ENCODE data around the gene SFI1.
"Not testable (repeated sequence)": the region's sequence is repeated elsewhere in the genome, so short reads cannot be mapped to it uniquely, and the experiment has no call there.

The SFI1 gene

DNA sequence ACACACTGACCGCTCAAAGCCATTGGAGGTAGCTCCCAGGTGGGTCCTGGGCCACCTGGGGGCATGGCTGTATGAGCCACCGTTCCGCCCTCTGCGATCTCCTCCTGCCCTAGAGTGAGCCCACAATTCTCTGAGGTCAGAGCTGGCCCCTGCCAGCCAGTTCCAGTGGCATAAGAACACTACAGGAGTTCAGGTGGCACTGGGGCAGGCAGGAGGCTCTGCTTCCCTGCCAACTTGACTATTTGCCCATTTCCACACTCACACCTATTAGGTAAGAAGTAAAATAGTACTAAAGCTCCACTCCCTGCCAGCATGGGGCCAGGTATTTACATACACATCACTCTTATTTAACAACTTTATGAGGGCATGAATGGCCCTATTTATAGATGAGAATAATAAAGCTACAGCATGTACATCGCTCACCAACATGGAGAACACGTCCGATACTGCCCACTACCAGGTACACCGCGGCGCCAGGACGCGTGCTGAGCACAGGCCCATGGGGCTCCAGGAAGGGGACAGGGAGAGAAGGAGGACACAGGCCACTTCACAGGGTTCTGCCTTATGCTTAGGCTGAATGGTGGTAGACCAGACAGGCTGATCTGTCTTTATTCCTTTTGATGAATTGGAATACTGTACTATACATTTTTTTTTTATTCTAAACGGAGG lies 139.4 kb downstream of the SFI1 start:
- DNase-seq (ENCODE audit: low read depth in 2 of 2), result no peak

DNA sequence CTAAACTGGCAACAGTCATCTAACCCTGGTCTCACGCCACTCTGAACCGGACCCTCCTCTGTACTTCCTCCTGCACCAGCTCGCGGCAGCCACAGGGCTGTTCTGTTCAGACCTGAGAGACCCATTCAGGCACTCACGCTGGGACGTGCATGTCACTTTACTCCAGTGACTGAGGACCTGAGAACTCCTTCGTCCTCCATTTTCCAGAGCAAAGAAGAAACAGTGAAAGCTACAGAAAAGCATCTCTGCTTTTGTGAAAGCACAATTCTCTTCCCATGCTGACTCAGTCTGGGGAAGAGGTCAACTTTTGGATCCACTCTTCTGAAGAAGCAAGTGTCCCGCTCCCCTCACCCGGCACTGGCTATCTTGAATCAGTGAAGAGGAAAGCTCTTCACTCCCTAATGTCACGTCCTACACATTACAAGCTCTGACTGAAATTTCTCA lies 141.1 kb downstream of the SFI1 start:
- no peak for DNase-seq (ENCODE audit: low read depth in 2 of 2)

DNA sequence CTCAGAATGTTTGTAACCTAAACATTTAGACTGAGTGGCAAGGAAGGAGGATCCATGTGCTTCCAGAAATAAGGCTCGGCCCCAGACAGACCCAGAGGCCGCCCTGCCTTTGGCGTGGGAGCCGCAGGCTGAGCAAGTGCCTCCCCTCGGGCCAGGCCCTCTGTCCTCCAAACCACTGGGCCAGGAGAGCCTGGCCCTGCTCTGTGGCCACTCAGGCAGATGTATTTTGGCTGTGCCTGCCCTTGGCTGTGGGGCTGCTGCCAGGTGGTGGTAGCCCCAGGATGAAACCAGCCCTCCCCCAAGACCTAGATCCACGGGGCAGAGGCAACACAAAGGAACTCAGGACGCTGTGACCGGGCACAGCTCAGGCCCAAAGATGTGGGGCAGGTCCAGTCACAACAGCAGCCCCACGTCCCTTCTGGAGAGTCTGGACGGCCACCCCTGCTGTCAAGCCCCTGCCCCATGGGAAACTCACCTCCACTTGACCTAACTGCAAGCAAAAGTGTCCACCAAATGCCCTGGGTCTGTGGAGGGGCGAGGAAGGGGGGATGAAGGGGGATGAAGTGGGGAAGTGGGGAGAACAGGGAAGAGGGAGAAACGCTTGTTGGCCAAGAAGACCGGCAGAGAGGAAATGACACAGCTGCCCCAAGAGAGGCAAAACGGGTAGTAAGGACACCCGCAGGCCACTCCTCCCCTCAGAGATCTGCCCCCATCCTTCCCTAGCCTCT lies 141.7 kb downstream of the SFI1 start:
- no peak for DNase-seq (ENCODE audit: low read depth in 2 of 2)

DNA sequence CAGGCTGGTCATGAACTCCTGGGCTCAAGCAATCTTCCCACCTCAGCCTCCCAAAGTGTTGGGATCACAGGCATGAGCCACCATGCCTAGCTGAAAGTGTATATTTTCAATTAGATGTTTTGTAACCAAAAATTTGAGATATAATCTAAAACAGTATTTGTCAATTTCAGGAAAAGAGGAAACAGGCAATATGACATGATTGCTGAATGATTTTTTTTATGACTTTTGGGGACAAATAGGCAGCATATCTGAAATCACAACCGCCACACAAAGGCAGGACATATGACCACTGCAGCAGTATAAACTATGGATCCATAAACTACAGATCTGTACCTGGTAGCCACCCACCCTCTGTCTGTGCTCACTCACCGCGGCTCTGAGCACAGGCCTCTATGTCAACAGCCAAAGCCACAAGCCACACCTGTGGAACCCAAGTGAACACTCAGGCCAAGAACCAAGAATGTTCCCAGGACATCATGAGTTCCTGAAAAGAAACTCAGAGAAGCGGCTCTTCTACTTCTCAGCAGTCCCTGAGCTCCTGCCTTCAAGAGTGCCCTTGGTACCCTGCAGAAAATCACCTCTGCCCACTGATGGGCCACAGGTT lies 143.2 kb downstream of the SFI1 start:
- no peak for DNase-seq (ENCODE audit: low read depth in 2 of 2)

DNA sequence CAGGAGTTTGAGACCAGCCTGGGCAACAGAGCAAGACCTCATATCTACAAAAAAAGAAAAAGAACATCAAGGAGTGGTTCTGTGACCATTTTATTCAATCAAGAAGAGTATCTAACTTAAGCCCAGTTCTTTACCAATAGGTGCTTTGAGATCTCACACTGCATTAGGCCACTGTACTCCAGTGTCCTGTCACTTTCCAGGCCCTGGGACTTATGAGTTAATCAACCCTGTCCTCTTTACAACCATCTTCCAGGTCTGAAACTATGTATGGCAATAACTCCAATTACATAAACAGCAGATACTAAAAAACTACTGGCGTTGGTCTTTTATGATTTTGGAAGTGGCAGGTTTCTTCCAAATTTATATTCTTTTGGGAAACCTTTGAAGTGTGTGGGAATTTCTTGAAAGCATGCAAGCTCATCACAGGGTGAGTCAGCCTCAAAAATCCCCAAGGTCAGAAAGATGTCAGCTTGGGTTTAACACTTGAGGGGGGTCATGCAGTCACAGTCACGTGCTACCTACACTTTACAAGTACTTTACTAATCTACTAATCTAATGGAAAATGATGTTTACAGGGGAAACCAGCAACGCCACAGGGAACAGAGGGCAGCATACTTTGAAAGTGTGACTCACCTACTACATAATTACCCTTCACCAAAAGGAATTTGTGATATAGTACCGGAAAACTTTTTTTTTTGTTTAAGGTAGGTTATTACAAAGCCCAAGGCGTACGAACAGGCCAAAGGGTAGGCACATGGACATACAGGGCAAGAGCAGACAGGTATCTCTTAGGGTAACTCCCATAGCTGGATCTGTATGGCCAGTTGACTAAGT lies 150.1 kb downstream of the SFI1 start:
- DNase-seq (ENCODE audit: low read depth in 2 of 2), result peak in 1 of 2 donors; percentile 34

DNA sequence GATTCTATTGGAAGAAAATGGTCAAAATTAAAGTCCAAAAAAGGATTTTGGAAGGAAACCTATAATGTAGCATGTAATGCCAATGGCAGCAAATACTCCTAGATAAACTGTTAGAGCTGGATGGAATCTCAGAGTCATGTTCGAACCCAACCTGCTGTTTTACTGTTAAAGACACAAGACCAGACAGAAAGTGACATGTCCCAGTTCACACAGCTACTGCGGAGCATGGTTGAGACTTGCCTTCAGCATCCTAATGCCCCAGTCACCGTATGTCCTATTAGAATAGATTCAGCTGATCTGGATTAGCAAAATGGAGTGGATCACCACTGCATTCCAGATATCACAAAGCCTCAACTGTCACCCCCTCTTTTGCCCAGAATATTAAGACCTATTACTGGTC lies 150.7 kb downstream of the SFI1 start:
- no peak for DNase-seq (ENCODE audit: low read depth in 2 of 2)

DNA sequence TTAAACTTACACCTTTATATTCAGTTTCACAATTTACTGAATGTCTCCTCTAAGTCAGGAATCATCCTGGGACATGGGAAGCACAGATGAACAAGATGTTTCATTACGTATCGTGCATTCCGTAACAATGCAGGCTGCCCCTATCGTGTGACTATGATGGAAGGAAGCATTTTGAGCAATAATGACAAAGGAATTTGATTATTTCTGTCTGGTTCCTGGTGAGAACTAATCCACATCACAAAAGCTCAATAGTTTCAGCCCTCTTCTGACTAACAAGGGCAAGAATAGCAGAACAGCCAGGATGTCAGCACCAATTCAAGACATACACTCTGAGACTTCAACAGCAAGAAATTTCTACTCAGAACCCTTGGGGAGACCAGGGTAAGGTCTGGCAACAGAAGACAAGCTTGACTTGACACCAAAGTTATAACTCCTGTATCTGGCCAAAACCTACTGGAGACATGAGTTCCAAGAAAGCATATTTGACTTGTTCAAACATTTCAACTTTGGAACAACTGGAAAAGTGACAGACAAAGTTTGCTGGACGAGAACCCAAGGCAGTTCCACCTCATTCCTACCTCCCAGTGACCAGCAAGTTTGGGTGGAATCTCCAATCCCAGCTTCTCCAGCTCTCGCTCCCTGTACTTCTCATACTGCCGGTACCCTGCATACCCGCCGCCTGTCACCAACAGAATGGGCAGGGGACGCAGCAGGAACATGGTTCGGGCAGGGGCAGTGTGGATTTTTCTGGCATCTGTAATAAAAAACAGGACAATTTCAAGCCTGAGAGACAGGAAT lies 151.4 kb downstream of the SFI1 start:
- DNase-seq (ENCODE audit: low read depth in 2 of 2), result no peak

DNA sequence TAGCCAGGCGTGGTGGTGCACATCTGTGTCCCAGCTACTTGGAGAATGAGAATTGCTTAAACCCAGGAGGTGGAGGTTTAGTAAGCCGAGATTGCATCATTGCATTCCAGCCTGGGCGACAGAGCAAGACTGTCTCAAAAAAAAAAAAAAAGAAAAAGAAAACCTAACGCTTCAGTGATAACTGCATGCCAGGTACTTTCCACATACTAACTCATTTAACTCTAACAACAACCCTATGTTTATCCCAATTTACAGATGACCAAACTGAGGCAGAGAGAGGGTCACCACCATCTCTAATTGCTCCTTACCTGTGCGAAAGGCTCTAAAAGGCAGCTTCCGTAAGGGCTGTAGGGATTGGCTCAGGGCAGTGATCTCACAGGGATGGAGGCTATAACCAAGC lies 154.1 kb downstream of the SFI1 start:
- no peak for DNase-seq (ENCODE audit: low read depth in 2 of 2)

DNA sequence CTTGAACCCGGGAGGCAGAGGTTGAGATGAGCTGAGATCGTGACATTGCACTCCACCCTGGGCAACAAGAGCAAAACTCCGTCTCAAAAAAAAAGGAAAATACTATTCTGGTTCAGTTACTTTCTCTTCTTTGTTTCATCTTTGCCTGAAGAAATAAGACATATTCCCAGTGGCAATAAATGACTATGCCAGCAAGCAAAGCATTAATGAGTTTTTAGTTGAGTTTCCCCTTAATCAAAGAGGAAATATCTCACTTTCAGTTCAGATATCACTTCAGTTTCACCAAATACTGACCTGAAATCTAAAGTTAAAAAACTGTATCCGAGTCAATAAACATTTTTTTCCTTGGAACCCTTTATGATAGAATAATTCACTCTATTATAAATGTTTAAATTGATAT lies 155.3 kb downstream of the SFI1 start:
- DNase-seq (ENCODE audit: low read depth in 2 of 2), result no peak

DNA sequence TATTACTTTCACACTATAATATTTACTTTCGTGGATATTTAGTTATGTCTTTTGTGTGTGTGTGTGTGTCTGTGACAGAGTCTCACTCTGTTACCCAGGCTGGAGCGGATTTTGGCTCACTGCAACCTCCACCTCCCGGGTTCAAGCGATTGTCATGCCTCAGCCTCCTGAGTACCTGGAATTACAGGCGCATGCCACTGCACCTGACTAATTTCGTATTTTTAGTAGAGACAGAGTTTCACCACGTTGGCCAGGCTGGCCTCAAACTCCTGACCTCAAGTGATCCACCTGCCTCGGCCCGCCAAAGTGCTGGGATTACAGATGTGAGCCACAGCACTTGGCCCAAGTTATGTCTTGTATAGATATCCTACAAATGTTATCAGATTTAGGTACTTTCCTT lies 155.8 kb downstream of the SFI1 start:
- DNase-seq (ENCODE audit: low read depth in 2 of 2), result no peak

DNA sequence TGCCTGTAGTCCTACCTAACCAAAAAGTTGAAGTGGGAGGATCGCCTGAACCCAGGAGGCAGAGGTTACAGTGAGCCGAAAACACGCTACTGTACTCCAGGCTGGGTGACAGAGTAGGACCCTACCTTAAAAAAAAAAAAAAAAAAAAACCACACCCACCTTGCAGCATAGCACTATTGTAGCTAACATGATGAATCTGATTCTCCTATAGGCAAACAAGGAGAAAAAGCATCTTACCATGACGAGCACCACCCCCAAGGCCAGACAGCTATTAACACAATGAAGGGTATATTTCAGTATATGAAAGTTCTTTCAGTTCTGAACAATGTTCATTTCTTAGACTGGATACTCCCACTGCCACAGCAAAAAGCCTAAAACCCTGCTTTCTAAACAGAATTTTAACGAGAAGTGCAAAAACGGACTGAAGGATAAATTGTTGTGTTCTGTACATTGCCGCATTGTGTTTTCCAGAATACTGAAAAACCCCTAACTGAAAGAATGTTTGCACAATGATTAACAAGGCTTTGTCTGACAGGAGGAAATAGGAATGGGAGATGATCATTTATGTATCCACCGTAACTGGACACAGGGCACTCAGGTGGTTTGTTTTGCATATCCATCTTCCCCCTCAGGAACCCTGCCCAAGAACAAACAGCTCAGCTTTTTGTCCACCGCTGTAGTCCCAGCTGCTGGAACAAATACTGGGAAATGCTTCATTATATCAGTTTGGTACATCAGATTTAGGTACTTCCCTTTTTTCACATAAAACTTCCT lies 156.8 kb downstream of the SFI1 start:
- DNase-seq (ENCODE audit: low read depth in 2 of 2), result no peak

DNA sequence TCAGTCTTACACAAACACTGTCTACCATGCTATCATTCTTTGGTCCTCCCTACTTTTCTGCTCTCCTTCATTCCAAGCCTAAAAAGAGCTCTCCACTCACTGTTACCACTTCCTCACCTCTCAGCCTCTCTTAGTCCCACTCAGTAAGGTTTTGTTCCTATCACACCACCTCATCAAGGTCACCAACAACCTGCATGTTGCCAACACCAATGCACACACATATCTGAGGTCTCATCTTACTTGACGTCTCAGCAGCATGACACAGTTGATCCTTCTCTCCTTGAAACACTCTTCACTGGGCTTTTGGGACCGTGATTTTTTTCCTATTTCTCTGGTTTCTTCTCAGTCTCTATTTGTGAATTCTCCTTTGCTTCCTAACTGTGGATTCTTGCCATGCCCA lies 157.6 kb downstream of the SFI1 start:
- no peak for DNase-seq (ENCODE audit: low read depth in 2 of 2)

DNA sequence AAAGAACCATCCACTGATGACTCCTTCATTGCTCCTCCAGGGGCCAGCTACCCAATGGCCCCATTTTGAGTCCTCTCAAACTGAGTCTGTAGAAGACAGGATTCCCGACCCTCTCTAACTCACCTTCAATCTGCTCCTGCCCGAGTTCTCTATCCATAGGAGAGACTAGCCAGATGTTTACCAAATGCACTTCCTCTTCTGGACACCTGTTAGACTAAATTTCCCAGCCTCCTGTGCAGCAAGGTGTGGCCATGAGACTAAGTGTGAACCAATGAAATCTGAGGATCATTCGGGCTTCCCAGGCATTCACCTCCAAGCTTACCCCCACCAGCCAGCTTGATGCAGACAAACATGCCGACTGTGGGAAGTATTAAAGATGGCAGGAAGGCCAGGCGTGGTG lies 158.1 kb downstream of the SFI1 start:
- DNase-seq (ENCODE audit: low read depth in 2 of 2), result no peak

DNA sequence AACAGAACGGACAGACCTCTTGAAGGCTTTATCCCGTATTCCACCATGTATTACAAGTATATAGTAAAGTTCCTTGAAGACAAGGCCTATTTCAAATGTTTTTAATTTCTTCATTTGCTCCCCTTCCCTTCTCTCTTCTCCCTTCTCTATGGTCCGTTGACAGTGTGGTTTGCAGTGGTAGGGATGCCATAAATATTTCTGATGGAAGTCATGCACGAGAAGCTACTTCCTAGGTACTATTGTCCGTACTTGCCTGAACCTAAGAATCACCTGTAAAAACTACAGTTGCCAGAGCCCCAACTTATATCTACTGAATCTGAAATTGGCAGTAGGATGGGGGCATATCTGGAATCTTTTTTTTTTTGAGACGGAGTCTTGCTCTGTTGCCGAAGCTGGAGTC lies 162.9 kb downstream of the SFI1 start:
- no peak for DNase-seq (ENCODE audit: low read depth in 2 of 2)

DNA sequence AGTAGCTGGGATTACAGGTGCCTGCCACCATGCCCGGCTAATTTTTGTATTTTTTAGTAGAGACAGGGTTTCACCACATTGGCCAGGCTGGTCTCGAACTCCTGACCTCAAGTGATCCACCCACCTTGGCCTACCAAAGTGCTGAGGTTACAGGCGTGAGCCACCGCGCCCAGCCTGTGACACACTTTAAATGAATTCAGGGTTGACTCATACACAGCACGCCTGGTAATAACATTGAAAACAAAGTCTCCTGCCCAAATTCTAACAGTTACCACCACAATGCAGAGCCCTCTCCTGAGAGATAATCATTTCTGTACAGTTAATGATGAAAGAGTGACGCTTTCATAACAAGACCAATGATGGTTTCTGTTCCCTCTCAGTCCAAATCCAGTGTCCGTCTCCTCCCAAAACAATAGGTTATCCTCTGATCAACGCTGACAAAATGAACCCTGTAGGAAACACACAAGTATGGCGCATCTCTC lies 164.6 kb downstream of the SFI1 start:
- DNase-seq (ENCODE audit: low read depth in 2 of 2), result not testable (repeated sequence)

DNA sequence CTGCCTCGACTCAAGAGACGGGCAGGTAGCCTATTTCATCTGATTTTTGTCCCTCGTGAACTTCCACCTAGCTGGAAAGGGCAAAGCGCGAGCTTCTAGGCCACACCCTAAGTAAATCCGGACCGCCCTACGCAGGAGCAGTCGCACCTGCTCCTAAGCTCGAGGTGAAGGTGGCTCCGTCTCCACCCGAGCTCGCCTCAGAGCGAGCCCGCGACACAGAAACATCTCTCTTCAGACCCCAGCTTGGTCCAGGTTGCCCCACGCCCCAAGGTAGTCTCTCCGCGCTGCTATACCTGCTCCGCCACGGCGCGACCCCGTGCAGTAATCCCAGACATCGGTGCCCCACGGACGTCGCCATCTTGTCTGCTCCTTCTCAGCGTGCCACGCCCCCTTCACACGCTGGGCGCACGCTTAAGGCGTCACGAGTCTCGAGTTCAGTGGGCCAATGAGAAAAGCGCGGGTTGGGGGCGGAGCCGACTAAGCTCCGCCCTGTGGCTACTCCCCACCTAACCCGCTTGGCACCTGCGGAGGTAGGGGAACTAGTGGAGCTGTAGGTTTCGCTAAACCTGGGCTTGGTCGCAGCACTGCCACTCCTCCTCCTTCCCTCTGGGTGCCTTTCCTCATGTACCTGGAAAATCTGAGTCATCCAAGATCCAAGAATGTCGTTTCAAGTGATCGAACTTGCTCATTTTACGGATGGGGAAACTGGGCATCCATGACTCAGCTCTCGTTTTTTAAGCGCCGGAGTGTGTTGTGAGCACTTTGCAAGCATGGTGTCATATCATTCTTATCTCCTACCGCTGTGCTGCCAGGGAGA lies 165.7 kb downstream of the SFI1 start, which contains the start of gene PISD:
Gene PISD (minus strand): TSS at position 365 of the 817 bp plus-strand sequence. CDS start 7 bp downstream, at position 358.
- peak; percentile 90 to 93 for DNase-seq (ENCODE audit: low read depth in 2 of 2)

DNA sequence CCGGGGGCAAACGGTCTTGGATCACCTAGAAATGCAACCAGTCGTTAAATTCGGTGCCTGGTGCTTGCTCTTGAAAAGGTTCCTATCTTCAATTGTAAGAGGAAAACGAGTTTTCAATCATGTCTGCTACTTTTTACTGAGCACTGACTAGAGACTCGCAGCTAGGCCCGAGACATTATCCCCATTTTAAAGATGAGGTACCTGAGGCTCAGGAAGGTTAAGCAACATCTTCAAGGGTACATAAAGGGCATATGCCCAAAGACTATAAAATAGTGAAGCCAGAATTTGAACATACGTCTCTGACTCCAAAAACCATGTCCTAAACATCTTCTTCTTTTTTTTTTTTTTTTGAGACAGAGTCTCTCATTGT lies 166.3 kb downstream of the SFI1 start:
- no peak for DNase-seq (ENCODE audit: low read depth in 2 of 2)
